Activated CD4-positive, alpha-beta T cell treated with anti-CD3 and anti-CD28 coated beads, Interleukin-2, amount 50 U/mL, for 1 hour (primary cell): ENCODE data around the gene TCEANC.
"Not testable (repeated sequence)": the region's sequence is repeated elsewhere in the genome, so short reads cannot be mapped to it uniquely, and the experiment has no call there.

ENCODE experiments used
- DNase-seq: peaks from one replicate; pipeline ENCODE4 v3.0.0-alpha.2; 2020

TCEANC gene, protein sequence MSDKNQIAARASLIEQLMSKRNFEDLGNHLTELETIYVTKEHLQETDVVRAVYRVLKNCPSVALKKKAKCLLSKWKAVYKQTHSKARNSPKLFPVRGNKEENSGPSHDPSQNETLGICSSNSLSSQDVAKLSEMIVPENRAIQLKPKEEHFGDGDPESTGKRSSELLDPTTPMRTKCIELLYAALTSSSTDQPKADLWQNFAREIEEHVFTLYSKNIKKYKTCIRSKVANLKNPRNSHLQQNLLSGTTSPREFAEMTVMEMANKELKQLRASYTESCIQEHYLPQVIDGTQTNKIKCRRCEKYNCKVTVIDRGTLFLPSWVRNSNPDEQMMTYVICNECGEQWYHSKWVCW

DNA sequence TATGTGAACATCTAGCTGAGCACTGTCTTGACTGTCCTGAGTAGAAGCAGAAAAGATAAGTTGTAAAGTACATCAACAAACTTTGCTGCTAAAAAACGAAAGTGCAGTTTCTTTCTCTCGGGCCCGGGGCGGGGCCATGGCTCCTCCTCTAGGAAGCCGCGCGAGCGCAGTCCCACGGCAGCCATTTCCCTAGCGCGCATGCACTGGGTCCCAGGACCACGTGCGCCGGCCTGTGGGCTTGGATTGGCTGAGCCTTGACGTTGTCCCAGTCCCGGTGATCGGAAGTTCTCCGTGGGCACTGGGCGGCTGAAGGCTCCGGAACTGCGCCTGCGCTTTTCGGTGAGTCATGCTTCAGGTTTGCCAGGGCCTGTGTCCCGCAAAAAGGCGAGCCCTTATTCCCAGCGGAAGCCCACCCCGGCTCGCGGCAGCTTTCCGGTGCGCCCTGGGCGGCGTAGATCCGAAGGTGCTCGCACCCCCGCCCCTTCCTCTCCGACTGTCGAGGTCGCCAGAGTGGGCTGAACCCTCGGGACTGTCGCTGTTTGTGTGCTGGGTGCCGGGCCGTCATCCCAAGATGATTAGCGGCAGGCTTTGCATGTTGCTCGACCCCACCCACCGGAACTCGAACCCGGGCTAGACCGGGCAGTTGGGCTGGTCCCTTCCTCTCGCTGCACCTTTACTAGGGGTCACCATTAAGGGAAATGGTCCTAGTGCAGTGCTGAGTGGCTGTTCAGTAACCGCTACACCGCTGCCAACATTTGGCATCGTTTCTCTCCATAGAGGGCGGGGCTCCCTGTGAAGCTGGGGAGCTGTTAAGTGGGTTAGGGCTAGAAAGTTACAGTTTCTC is at the start of gene TCEANC:
TSS of gene TCEANC (plus strand) at position 292 of the 844 bp plus-strand sequence. CDS start 9,368 bp downstream, outside the sequence.
- peak; percentile 88 for DNase-seq

DNA sequence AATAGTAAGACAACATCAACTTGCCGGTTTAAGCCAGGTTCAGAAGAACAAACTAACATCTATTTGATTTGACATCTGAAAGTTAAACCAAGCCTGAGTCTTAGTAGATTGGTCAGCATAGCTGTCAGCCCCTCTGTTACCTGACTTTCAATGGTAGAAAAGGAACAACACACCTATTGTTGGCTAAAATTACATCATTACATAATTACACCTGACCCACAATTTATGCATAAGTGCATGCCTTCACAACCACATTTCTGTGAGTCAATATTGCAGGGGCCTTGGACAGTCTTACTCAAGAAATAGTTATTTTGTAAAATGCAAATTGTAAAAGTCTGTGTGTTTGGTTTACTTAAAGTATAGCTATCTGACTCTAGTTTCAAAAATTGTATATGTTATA is 47.3 kb upstream of the TCEANC start:
- DNase-seq, result no peak

DNA sequence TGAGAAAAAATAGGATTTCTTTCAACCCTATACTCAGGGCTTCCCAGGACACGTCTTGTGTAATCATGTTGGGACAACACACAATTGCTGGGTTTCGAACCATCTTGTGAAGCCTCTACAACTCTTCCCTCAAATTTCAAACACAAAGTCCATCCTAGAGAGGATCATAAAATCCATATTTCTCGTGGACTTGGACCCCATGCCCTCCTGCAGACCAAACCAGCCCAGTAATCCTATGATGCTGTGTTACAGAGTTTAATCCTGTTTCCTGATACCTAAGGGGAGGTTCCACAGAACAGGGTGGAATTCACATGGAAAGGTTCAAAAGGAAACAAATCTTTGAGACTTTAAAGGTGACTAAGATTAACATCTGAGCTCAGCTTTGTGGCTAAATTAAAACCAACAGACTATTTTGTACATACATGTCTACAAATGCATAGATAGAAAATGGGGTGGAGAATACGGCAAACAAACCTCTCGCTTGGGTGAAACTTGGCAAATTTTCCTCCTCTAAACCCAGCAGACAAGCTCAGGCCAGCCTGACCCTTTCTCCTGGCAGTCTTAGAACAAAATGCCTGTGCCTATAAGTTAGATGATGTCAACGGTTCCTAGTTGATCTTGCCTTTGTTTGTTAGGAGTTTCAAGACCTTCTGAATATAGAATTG is 45.5 kb upstream of the TCEANC start:
- DNase-seq, result no peak

DNA sequence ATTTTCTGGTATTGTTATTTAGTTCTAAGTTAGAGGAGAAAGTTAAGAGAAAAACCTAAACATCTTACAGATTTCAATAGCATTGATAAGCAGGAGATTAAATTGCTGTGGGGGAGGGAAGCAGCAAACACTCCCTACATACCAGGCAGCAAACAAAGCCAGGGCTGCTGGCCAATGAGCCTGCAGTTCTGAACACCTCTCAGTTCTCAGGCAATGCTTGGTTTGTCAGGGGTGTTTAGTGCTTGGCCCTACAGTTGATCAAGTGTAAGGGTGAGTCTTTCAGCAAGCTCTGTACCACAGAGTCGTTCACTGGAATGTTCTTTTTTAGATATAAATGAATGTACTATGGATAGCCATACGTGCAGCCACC is 45.0 kb upstream of the TCEANC start:
- DNase-seq, result no peak

DNA sequence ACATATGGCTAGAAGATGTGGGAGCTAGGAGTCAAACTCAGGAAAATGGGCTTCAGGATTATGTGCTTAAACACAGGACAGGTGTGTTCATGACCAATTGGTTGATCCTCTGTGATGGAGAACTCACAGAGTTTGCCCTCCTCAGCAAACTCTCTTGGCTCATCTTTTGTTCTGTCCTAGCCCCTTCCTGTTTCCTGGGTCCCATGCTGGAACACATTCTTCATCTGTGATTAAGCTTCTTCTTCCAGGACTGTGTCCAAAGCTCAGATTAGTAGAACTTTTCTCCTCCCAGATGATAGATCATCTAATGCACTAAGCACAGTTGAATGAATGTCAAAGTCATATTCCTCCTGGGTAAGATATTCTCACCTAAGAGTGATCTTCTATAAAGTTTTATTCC is 38.8 kb upstream of the TCEANC start:
- DNase-seq, result no peak

DNA sequence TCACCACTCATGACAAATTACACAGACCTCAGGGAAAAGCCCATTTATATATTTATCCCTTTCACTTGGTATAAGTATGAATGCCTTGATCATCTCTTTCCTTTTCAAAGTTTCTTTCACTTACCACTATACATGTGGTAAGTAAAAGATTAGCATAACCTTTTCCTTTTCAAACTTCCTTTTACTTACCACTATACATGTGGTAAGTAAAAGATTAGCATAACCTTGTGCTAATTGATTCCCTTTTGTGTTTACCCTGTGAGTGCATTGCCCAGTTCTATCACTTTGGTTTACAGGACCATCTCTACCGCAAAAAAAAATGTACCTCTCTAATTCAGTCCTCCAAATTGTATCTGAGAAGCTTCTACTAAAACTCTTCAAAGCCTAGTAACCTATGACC is 32.7 kb upstream of the TCEANC start:
- DNase-seq, result no peak

DNA sequence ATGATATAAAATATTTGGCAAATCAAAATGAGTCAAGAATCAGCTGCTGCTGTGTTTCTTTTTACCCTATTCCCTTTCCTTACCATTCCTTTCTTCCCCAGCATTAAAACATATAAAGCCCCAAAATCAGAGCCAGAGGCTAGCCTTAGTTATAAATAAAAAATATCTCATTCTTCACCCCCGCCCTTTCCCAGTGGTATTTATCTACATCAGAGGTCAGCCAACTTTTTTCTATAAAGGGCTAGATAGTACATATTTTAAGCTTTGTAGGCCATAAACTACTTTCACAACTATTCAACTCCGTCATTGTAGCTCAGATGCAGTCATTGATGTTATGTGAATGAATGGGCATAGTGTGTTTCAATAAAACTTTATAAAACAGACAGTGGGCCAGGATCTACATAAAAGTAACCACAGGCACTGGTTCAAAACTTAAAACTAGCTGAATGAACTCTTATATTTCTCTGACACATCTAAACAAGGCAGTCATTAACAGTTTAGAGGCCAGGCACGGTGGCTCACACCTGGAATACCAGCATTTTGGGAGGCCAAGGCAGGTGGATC is 30.5 kb upstream of the TCEANC start:
- no peak for DNase-seq

DNA sequence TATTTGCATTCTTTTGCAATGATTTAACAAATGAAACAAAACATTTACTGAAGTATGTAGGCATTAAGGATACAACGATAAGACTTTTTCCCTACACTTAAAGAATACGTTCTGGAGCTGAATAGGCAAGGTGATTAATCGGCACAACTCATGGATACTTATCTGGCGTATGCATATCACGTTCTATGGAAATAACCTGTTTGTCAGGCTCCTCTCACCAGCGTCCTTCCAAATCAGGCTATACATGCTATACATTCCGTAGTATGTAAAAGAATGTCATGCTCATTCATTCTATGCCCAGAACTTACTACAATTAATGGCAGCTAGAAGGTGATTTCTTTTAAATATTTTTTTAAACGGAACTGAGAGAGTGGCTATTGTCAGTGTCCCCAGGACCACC is 25.6 kb upstream of the TCEANC start:
- DNase-seq, result no peak

DNA sequence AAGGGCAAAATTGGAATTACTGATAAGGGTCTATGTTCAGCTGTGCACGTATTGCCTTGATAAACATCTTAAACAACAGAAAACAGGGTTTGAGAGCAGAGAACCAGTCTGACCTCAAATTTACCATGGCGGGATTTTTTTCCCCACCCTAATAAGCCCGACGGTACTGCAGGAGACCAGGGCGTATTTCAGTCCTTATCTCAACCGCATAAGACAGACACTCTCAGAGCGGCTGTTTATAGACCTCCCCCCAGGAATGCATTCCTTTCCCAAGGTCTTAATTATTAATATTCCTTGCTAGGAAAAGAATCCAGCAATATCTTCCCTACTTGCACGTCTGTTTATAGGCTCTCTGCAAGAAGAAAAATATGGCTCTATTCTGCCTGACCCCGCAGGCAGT is 15.7 kb upstream of the TCEANC start:
- DNase-seq, result not testable (repeated sequence)

DNA sequence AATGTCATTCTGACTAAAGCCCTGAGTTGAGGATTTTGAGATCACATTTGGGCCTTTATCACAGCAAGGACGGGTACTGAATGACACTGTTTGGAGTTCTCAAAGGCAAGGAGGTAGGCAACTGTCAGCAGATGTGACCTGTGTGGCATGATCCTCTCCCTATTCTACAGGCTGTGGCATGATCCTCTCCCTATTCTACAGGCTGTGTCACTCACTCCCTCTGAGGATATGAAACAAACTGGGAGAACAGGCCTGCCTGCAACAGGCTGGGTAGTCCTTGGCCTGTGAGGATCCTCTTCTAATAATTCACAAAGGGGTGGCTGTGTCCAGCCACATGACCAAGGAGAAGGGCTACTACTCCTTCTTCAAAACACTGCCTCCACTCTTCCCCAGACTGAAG is 14.9 kb upstream of the TCEANC start:
- no peak for DNase-seq

DNA sequence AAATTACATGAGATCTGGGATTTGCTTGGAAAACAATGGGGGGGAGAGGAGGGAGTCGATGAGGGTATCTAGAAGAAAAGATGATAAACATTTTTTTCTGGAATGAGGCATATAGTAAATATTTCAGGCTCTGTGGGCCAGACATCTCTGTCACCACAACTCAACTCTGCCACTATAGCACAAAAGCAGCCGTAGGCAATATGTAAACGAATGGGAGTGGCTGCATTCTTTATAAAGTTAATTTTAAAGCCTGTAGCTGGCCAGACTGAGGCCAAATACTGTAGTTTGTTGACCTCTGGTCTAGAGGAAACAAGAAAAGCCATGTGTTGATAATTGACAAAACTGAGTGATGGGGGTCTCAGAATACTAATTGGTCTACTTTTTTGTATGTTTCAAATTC is 14.1 kb upstream of the TCEANC start:
- no peak for DNase-seq

DNA sequence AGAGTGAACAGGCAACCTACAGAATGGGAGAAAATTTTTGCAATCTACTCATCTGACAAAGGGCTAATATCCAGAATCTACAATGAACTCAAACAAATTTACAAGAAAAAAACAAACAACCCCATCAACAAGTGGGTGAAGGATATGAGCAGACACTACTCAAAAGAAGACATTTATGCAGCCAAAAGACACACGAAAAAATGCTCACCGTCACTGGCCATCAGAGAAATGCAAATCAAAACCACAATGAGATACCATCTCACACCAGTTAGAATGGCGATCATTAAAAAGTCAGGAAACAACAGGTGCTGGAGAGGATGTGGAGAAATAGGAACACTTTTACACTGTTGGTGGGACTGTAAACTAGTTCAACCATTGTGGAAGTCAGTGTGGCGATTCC is 11.3 kb upstream of the TCEANC start:
- DNase-seq, result not testable (repeated sequence)

DNA sequence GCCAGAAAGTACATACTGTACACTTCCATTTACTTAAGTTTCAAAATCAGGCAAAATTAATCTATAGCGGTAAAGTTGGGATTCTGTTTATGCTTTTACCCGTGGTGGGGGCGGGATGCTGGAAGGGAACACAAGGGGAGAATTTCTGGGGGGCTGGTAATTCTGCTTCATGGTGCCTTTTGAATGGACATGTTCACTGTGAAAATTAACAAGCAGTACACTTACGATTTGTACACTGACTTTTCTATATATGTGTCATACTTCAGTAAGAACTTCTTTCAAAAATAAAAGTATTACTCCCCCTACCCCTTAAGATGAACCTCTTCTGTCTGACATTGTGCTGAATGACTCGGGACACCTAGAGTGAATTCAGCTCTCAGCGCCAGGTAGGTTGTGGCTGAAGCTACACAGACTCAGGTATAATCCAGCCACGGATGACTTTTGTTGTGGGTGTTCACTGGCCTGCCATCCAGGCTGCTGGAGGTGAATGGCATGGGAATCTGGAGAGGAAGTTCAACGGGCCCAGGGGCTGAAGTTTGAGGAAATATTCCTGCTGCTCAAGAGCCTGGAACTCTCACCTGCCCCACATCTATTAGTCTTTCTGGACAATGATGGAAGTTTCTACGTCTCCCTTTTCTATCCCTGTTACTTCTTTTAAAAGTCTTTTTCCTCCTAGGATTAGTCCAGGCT is 7.3 kb upstream of the TCEANC start:
- no peak for DNase-seq

DNA sequence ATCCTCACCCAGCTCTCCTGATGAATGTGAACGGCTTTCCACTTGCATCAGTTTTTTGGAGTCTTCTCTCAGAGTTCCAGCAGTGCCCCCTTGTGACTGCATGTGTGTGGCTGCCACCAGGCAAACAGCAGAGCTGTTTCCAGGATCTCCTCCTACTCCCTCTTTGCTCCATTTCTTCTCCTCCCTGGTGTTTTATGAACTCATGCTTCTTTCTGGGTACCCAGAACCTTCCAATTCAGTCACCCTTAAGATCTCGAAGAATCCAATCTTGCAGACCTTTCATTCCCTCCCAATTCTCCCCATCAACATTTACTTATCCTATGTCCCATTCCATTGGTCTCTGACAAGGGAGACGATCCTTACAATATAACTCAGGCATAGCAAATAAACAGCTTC is 6.8 kb upstream of the TCEANC start:
- peak; percentile 26 for DNase-seq

DNA sequence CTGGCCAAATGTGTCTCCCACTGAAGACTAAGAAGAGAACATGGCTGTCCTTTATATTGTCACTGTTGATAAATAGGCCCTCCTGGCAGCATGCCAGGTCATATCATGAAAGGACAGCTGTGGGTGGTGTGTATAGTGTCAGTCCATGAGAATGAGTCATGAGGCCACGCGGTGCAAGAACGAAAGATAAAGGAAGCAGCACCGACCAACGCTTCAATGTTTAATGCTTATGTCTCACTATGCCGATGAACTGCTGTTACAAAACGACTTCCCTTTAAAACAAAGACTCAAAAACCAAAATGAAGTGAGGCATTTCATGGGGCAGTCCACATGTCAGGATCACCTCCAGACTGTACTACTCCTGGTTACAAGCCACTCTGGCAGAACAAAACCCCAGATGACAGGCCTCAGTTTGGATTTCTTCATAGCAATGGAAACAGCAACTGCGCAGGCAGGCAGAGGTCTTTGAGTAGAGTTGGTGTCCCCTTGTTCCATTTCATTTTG is 5.2 kb upstream of the TCEANC start:
- peak; percentile 53 for DNase-seq

DNA sequence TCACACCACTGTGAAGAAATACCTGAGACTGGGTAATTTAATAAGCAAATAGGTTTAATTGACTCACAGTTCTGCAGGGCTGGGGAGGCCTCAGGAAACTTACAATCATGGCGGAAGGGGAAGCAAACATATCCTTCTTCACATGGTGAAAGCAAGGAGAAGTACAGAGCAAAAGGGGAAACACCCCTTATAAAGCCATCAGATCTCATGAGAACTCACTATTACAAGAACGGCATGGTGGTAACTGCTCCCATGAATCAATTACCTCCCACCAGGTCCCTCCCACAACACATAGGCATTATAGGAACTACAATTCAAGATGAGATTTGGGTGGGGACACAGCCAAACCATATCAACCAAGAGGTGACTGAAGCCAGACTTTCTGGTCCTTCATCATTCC is 4.6 kb upstream of the TCEANC start:
- not testable (repeated sequence) for DNase-seq

DNA sequence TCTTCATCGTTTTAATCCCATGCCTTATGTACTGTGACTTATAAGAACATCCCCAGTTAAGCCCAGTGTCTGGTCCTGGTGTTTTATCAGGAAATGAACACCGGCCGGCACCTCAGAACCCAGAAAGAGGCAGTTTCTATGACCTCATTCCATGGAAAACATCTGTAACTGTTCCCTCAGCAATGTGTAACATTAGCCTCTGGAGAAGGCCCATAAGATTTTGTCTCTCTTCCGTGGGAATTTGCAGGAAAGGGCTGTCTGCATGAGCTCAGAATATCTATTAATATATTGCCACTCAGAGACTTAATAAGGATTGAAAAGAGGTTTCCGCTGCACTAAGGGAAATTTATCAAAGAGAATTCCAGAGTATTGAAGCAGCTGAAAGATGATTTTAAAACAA is 3.1 kb upstream of the TCEANC start:
- no peak for DNase-seq

DNA sequence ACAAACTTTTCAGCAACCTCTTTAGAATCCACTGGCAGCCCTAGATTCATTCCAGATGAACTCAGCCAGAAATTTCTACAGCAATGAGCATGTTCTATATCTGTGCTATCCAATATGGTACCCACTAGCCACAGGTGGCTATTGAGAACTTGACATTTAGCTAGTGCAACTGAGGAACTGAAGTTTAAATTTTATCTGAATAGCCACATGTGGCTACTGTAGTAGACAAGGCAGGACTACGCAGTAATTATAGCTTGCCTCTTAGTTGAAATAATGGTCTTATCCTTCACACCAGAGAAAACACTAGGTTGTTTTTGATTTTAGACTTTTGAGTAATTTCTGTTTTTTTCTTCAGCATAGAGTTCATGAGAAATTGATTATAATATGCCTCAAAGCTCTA is 2.6 kb upstream of the TCEANC start:
- DNase-seq, result no peak

DNA sequence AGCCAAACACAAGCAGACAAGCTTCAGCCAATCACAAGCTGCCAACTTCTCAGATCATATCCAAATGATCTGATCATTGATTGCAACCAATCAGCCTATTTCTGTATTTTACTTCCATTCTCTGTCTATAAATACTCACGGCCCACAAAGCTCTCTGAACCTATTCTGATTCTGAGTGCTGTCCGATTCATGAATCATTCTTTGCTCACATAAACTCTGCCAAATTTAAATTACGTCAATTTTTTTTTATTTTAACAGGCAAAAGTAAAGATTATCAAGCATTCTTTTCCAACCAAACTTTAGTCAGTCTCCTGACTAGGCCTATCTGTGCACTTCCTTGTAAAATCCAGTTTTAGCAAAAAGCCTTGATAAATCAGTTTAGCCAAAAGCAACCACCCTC is 1.8 kb upstream of the TCEANC start:
- no peak for DNase-seq

DNA sequence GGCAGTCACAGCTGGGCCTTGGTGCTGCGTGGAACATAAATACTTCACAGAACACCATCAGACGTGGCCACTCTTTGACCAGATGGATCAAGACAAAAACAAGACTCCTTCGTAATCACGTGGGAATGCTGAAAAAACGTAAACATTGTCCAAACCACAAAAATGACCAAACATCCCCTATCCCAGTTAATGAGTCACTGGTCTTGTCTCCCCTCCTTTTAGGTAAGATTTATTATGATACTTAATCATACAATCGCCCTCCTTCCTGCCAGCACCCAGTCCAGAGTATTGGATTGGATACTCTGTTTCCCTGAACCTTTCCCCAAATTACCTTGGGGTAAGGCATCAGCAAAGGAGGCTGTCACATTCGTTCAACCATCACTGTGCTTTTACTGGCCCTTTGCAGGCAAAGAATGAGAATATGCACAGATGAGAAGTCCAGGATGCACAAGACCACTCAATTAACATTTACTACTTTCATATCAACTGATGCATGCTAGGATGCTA is 601 bp upstream of the TCEANC start:
- DNase-seq, result no peak

DNA sequence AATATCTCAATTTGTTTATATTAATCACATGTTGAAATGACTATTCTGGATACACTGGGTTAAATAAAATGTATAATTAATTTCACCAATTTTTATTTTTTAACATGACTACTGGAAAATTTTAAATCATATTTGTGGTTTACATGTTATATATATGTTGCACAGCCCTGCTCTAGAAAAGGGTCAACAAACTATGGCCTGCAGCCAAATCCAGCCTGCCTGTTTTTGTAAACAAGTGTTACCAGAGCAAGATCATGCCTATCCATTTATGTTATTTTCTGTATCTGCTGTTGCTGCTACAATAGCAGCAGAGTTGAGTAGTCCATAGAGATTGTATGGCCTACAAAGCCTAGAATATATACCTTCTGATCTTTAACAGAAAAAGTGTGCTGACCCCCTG is 1.2 kb downstream of the TCEANC start:
- no peak for DNase-seq

DNA sequence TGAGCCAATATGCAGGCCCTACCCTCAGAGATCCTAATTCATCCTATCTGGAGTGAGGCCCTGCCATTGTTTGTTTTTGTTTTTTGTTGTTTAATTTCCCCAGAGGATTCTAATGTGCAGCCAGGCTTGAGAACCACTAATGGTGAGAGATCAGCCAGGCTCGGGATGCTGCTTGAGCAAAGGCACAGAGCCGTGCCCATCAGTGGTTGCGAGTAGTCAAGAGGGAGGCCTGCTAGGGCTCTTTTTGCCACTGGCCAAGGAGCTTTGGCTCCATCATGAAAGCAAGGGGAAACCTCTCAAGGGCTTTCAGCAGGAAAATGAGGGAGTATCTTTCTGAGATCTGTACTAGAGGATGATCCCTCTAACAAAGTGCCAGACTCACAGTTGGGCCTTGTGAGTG is 2.7 kb downstream of the TCEANC start:
- DNase-seq, result no peak

DNA sequence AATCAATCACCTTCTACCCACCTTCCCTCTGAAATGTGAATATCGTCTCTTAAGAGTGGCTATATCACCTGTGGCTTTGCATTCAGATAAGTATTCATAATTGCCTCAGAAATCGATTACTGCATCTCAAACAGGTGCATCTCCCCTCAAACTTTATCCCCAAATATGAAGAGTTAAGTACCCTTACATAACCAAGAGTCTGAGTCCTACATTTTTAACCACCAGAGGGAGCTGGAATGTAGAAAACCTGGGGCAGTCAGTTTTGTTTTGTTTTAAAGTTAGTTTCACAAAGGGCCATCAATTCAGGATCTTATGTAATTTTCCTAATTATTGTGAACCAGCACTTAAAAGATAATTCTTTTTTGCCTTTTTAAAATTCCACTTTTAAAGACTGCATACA is 5.7 kb downstream of the TCEANC start:
- no peak for DNase-seq
